Measurements from ENCODE around the gene DOCK1. TPM values are rescaled to one million over a fixed set of nuclear protein-coding genes. Genes with fewer than 3 reads are reported as not detected.

DOCK1 gene
- polyA plus RNA-seq, 1 experiment = 37.9 TPM

- TF ChIP-seq CTCF (IDR thresholded peaks at IDR 0.05; ENCODE audit: low read depth, low read length) = no peak
- no peak overlapping the region for H3K27ac ChIP-seq (ENCODE audit: low read depth, low read length)
- H3K4me3 ChIP-seq (ENCODE audit: low read depth, low read length) = no peak overlapping the region
- DNase-seq (ENCODE audit: low read depth, low spot score) = no peak
- CTCF ChIA-PET = no interaction called here
- no peaks in the 10 kb centered on the region for H3K27me3 ChIP-seq (ENCODE audit: control insufficient read depth, insufficient read depth, low read length)
- no peaks in the 10 kb centered on the region; the same call in 1 of the 2 replicates for H3K9me3 ChIP-seq (ENCODE audit: control insufficient read depth, insufficient read depth, low read length)
- POLR2A ChIA-PET = no interaction called here
Measured at GRCh38 chr10:127320176-127320575, 414.9 kb downstream of the DOCK1 start.

- Histone ChIP-seq H3K4me3 (ENCODE audit: low read depth, low read length) (no peak overlapping the region), H3K9me3 (ENCODE audit: control insufficient read depth, insufficient read depth, low read length) (no peaks in the 10 kb centered on the region; the same call in 1 of the 2 replicates), H3K27me3 (ENCODE audit: control insufficient read depth, insufficient read depth, low read length) (no peaks in the 10 kb centered on the region), H3K27ac (ENCODE audit: low read depth, low read length) (no peak overlapping the region)
- TF ChIP-seq CTCF (IDR thresholded peaks at IDR 0.05; ENCODE audit: low read depth, low read length) = no peak
- POLR2A ChIA-PET = no interaction called here
- CTCF ChIA-PET = no interaction called here
- no peak for DNase-seq (ENCODE audit: low read depth, low spot score)
Measured at GRCh38 chr10:127322286-127322685, 417.1 kb downstream of the DOCK1 start.

- Histone ChIP-seq H3K4me3 (ENCODE audit: low read depth, low read length) (no peak overlapping the region), H3K9me3 (ENCODE audit: control insufficient read depth, insufficient read depth, low read length) (no peaks in the 10 kb centered on the region), H3K27me3 (ENCODE audit: control insufficient read depth, insufficient read depth, low read length) (no peaks in the 10 kb centered on the region), H3K27ac (ENCODE audit: low read depth, low read length) (no peak overlapping the region)
- DNase-seq (ENCODE audit: low read depth, low spot score) = no peak
- CTCF ChIA-PET = interaction anchor here (1.4 kb wide), 1 partner anchor 29 kb away, joined by 3 read pairs; no protein-coding TSS in a partner anchor
- POLR2A ChIA-PET = no interaction called here
- no peak for TF ChIP-seq CTCF (IDR thresholded peaks at IDR 0.05; ENCODE audit: low read depth, low read length)
Measured at GRCh38 chr10:127325506-127325905, 420.3 kb downstream of the DOCK1 start.

GRCh38 chr10:127326883-127327282, 421.7 kb downstream of the DOCK1 start:
- Histone ChIP-seq H3K4me3 (ENCODE audit: low read depth, low read length) (no peak overlapping the region), H3K9me3 (ENCODE audit: control insufficient read depth, insufficient read depth, low read length) (no peaks in the 10 kb centered on the region), H3K27ac (ENCODE audit: low read depth, low read length) (no peak overlapping the region), H3K27me3 (ENCODE audit: control insufficient read depth, insufficient read depth, low read length) (no peaks in the 10 kb centered on the region)
- TF ChIP-seq CTCF (IDR thresholded peaks at IDR 0.05; ENCODE audit: low read depth, low read length) = no peak
- CTCF ChIA-PET = no interaction called here
- no peak for DNase-seq (ENCODE audit: low read depth, low spot score)
- POLR2A ChIA-PET = no interaction called here

GRCh38 chr10:127331696-127332095, 426.5 kb downstream of the DOCK1 start:
- POLR2A ChIA-PET = no interaction called here
- H3K27ac ChIP-seq (ENCODE audit: low read depth, low read length) = no peak overlapping the region
- no peak overlapping the region for H3K4me3 ChIP-seq (ENCODE audit: low read depth, low read length)
- H3K9me3 ChIP-seq (ENCODE audit: control insufficient read depth, insufficient read depth, low read length) = no peaks in the 10 kb centered on the region
- CTCF ChIA-PET = no interaction called here
- DNase-seq (ENCODE audit: low read depth, low spot score) = no peak
- TF ChIP-seq CTCF (IDR thresholded peaks at IDR 0.05; ENCODE audit: low read depth, low read length) = no peak
- H3K27me3 ChIP-seq (ENCODE audit: control insufficient read depth, insufficient read depth, low read length) = no peaks in the 10 kb centered on the region

Measured in AG04450 (cell line).